Neural cell (in vitro differentiated cells): Measurements from ENCODE around the gene CLGN. TPM values are rescaled to one million over a fixed set of nuclear protein-coding genes. Genes with fewer than 3 reads are reported as not detected.

Experiments
- H2AFZ ChIP-seq: fragments of 200-600, 300-800 bp; sonication (generic), shearing (Covaris generic); 2 replicates; pipeline ENCODE4 v1.6.0; 2014; ENCODE audit warnings: low read depth, mild to moderate bottlenecking, antibody characterized with exemption, low read length, moderate library complexity
- H3F3A ChIP-seq: fragments of 200-600 bp; shearing (Covaris generic); 2 replicates; pipeline ENCODE4 v1.6.1; 2016; ENCODE audit warnings: mild to moderate bottlenecking, moderate library complexity, mixed read lengths, antibody characterized with exemption, low read length; ENCODE audit not compliant: insufficient read depth, poor library complexity, severe bottlenecking
- H3K27ac ChIP-seq: fragments of 200-600, 300-800 bp; sonication (generic), shearing (Covaris generic); 2 replicates; pipeline ENCODE4 v1.5.1; 2014; ENCODE audit warnings: mild to moderate bottlenecking, low read length, moderate library complexity
- H3K27me3 ChIP-seq: fragments of 300-800, 200-600 bp; sonication (generic), shearing (Covaris generic); 2 replicates; pipeline ENCODE4 v1.6.0; 2014; ENCODE audit warnings: mild to moderate bottlenecking, low read depth, low read length, moderate library complexity; ENCODE audit not compliant: insufficient read depth
- H3K36me3 ChIP-seq: fragments of 300-800, 200-600 bp; sonication (generic), shearing (Covaris generic); 2 replicates; pipeline ENCODE4 v1.5.1; 2014; ENCODE audit warnings: mild to moderate bottlenecking, antibody characterized with exemption, low read length, moderate library complexity; ENCODE audit not compliant: insufficient read depth
- H3K4me2 ChIP-seq: fragments of 300-800, 200-600 bp; sonication (generic), shearing (Covaris generic); 2 replicates; pipeline ENCODE4 v1.6.0; 2014; ENCODE audit warnings: mild to moderate bottlenecking, low read length
- H3K4me3 ChIP-seq: fragments of 300-800, 200-600 bp; sonication (generic), shearing (Covaris generic); 2 replicates; pipeline ENCODE4 v1.5.1; 2014; ENCODE audit warnings: mild to moderate bottlenecking, low read length, moderate library complexity
- H3K79me2 ChIP-seq: fragments of 200-600 bp; shearing (Covaris generic); replicated peaks from 2 replicates; pipeline ENCODE4 v1.6.0; 2014; ENCODE audit warnings: mild to moderate bottlenecking, low read length, moderate library complexity; ENCODE audit not compliant: insufficient read depth
- H3K9ac ChIP-seq: fragments of 300-800, 200-600 bp; sonication (generic), shearing (Covaris generic); 2 replicates; pipeline ENCODE4 v1.6.1; 2016; ENCODE audit warnings: mild to moderate bottlenecking, low read length, mixed read lengths
- H3K9me2 ChIP-seq: fragments of 200-600 bp; shearing (Covaris generic); 2 replicates; pipeline ENCODE4 v1.6.1; 2016; ENCODE audit warnings: mild to moderate bottlenecking, low read length, mixed read lengths; ENCODE audit not compliant: insufficient read depth
- H3K9me3 ChIP-seq: fragments of 200-600, 300-800 bp; sonication (generic), shearing (Covaris generic); 2 replicates; pipeline ENCODE4 v1.6.1; 2016; ENCODE audit warnings: mild to moderate bottlenecking, mixed run types, low read length, moderate library complexity, mixed read lengths
- H4K20me1 ChIP-seq: fragments of 200-600 bp; shearing (Covaris generic); 2 replicates; pipeline ENCODE4 v1.6.1; 2016; ENCODE audit warnings: mild to moderate bottlenecking, mixed run types; ENCODE audit not compliant: insufficient read depth
- EP300 ChIP-seq: fragments of 450-650 bp; conservative IDR thresholded peaks from 2 replicates; pipeline ENCODE4 v1.6.1; 2014; ENCODE audit warnings: antibody characterized with exemption, mild to moderate bottlenecking, moderate library complexity; ENCODE audit not compliant: poor library complexity, severe bottlenecking
- EZH2 ChIP-seq: fragments of 200-600, 300-800 bp; shearing (Covaris generic), sonication (generic); IDR thresholded peaks from 2 replicates; pipeline ENCODE4 v1.6.1; 2014; ENCODE audit warnings: antibody characterized with exemption, low read length, borderline replicate concordance, mild to moderate bottlenecking; ENCODE audit not compliant: insufficient read depth, poor library complexity, severe bottlenecking
- MXI1 ChIP-seq: fragments of 450-650 bp; conservative IDR thresholded peaks from 2 replicates; pipeline ENCODE4 v1.6.1; 2014; ENCODE audit warnings: antibody characterized with exemption, mild to moderate bottlenecking; ENCODE audit not compliant: poor library complexity, severe bottlenecking
- RAD21 ChIP-seq: fragments of 450-650 bp; conservative IDR thresholded peaks from 2 replicates; pipeline ENCODE4 v1.6.1; 2014; ENCODE audit warnings: antibody characterized with exemption, mild to moderate bottlenecking, moderate library complexity
- REST ChIP-seq: IDR thresholded peaks from 2 replicates; pipeline ENCODE4 v1.6.1; 2012; ENCODE audit warnings: borderline replicate concordance
- SMC3 ChIP-seq: fragments of 450-650 bp; conservative IDR thresholded peaks from 2 replicates; pipeline ENCODE4 v1.6.1; 2014; ENCODE audit warnings: antibody characterized with exemption, mild to moderate bottlenecking, moderate library complexity; ENCODE audit not compliant: poor library complexity
- TAF1 ChIP-seq: IDR thresholded peaks from 2 replicates; pipeline ENCODE4 v1.6.1; 2012; ENCODE audit warnings: low read depth
- polyA plus RNA-seq: library from polyadenylated mRNA; depleted of rRNA; stranded (reverse); fragments of >200 nt; gene quantifications from 2 replicates; pipeline ENCODE4 v1.2.3, GENCODE V29; 2014
- TF ChIP-seq, protein P1 (sequence below): fragments of 450-650 bp; IDR thresholded peaks from 2 replicates; pipeline ENCODE4 v1.5.1; 2014; ENCODE audit warnings: antibody characterized with exemption, mild to moderate bottlenecking, moderate library complexity; ENCODE audit not compliant: poor library complexity, severe bottlenecking

The CLGN gene
- polyA plus RNA-seq, 1 donor from 2014 or later: 20.8 TPM

- Histone ChIP-seq H3K27me3 (no peaks in the 10 kb centered on the region), H3K27ac (no peak overlapping the region), H3K36me3 (no peaks in the 10 kb centered on the region), H3K4me2 (peak overlapping the region; percentile 49), H3K79me2 (no peaks in the 10 kb centered on the region), H2AFZ (peak overlapping the region; percentile 15), H4K20me1 (no peaks in the 10 kb centered on the region), H3F3A (peaks cover 8% of the 10 kb centered on the region), H3K9me2 (no peaks in the 10 kb centered on the region), H3K9ac (peak overlapping the region; percentile 77), H3K9me3 (no peaks in the 10 kb centered on the region), H3K4me3 (peak overlapping the region; percentile 92)
- peak; percentile 5 for TF ChIP-seq RAD21
- TF ChIP-seq REST: no peak
- TF ChIP-seq SMC3: peak; percentile 7
These were observed 547 bp upstream of the CLGN start for GRCh38 chr4:140427919-140428471.

GRCh38 chr4:140426610-140427105 is 790 bp downstream of the CLGN start:
- H3K9ac ChIP-seq: peak overlapping the region; percentile 77
- H3K4me2 ChIP-seq: peak overlapping the region; percentile 93
- H3K27ac ChIP-seq: peak overlapping the region; percentile 72

GRCh38 chr4:140423106-140423505 is 4.3 kb downstream of the CLGN start:
- no peaks in the 10 kb centered on the region for H3K9me3 ChIP-seq
- H3K36me3 ChIP-seq: no peaks in the 10 kb centered on the region
- H3K79me2 ChIP-seq: no peaks in the 10 kb centered on the region
- H4K20me1 ChIP-seq: no peaks in the 10 kb centered on the region
- no peak overlapping the region for H3K4me3 ChIP-seq
- no peak overlapping the region for H3K9ac ChIP-seq
- H3K4me2 ChIP-seq: no peak overlapping the region
- H3K27ac ChIP-seq: no peak overlapping the region
- no peak overlapping the region for H2AFZ ChIP-seq
- H3F3A ChIP-seq: peaks cover 8% of the 10 kb centered on the region
- no peaks in the 10 kb centered on the region for H3K9me2 ChIP-seq
- no peaks in the 10 kb centered on the region for H3K27me3 ChIP-seq
- TF ChIP-seq EP300 (no peak), EZH2 (no peak), RAD21 (no peak), MXI1 (no peak), TAF1 (no peak)
- TF ChIP-seq, protein P1, sequence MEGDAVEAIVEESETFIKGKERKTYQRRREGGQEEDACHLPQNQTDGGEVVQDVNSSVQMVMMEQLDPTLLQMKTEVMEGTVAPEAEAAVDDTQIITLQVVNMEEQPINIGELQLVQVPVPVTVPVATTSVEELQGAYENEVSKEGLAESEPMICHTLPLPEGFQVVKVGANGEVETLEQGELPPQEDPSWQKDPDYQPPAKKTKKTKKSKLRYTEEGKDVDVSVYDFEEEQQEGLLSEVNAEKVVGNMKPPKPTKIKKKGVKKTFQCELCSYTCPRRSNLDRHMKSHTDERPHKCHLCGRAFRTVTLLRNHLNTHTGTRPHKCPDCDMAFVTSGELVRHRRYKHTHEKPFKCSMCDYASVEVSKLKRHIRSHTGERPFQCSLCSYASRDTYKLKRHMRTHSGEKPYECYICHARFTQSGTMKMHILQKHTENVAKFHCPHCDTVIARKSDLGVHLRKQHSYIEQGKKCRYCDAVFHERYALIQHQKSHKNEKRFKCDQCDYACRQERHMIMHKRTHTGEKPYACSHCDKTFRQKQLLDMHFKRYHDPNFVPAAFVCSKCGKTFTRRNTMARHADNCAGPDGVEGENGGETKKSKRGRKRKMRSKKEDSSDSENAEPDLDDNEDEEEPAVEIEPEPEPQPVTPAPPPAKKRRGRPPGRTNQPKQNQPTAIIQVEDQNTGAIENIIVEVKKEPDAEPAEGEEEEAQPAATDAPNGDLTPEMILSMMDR: no peak

More at GRCh38 chr4:140426610-140427105, 790 bp downstream of the CLGN start:
- Histone ChIP-seq H3K9me2 (no peaks in the 10 kb centered on the region), H3K9me3 (no peaks in the 10 kb centered on the region), H4K20me1 (no peaks in the 10 kb centered on the region), H3K36me3 (no peaks in the 10 kb centered on the region), H2AFZ (peak overlapping the region; percentile 94), H3K27me3 (no peaks in the 10 kb centered on the region), H3F3A (peaks cover 8% of the 10 kb centered on the region), H3K79me2 (no peaks in the 10 kb centered on the region), H3K4me3 (peak overlapping the region; percentile 92)
- TF ChIP-seq, protein P1: peak; percentile 4
- TF ChIP-seq EP300 (peak; percentile 7), TAF1 (no peak), RAD21 (no peak), EZH2 (no peak)
